Heart left ventricle (tissue), 16 donors: ENCODE measurements around the gene GAB4. TPM values are rescaled to one million over a fixed set of nuclear protein-coding genes. Genes with fewer than 3 reads are reported as not detected.

Experiments used
- ATAC-seq, 4 donors: fragments of 200-7000 bp; cut with Tn5 transposase; one replicate each; pipeline ENCODE4 v1.9.1; 2020 to 2022; ENCODE audit warnings: moderate library complexity in 4 of 4, mild to moderate bottlenecking in 3 of 4, moderate number of reproducible peaks in 1 of 4
- DNase-seq, 5 donors: peaks; one replicate each; pipeline ENCODE4 v3.0.0-alpha.2; 2020
- H3K27ac ChIP-seq, 12 donors: fragments of 200-600 bp; sonication (generic) in 4 of 12; one replicate each; pipeline versions ENCODE4 v1.5.0 to v1.8.0; 2016 to 2022; ENCODE audit warnings: mild to moderate bottlenecking in 2 of 12
- H3K27me3 ChIP-seq, 9 donors: fragments of 200-600 bp; sonication (generic) in 2 of 9; one replicate each; pipeline versions ENCODE4 v1.5.1 to v1.8.0; 2016 to 2022; ENCODE audit warnings: mild to moderate bottlenecking in 3 of 9
- H3K36me3 ChIP-seq, 9 donors: fragments of 200-600 bp; sonication (generic) in 2 of 9; one replicate each; pipeline versions ENCODE4 v1.5.0 to v1.8.0; 2018 to 2022; ENCODE audit warnings: mild to moderate bottlenecking in 2 of 9
- H3K4me1 ChIP-seq, 12 donors: fragments of 200-600 bp; sonication (generic) in 4 of 12; one replicate each; pipeline versions ENCODE4 v1.5.0 to v1.8.0; 2016 to 2022; ENCODE audit warnings: mild to moderate bottlenecking in 3 of 12
- H3K4me3 ChIP-seq, 12 donors: fragments of 200-600 bp; sonication (generic) in 4 of 12; one replicate each; pipeline versions ENCODE4 v1.5.0 to v1.8.0; 2017 to 2022; ENCODE audit warnings: mild to moderate bottlenecking in 9 of 12, moderate library complexity in 4 of 12
- H3K9me3 ChIP-seq, 12 donors: fragments of 200-600 bp; sonication (generic) in 4 of 12; one replicate each; pipeline versions ENCODE4 v1.5.0 to v1.8.0; 2016 to 2022; ENCODE audit warnings: mild to moderate bottlenecking in 1 of 12
- CTCF ChIP-seq, 12 donors: fragments of 200-600 bp; sonication (generic) in 4 of 12; IDR thresholded peaks; one replicate each; pipeline versions ENCODE4 v1.5.0 to v1.8.0; 2018 to 2022; ENCODE audit warnings: antibody characterized with exemption in 12 of 12, mild to moderate bottlenecking in 5 of 12
- POLR2A ChIP-seq, 2 donors: fragments of 450-650 bp; IDR thresholded peaks; one replicate each; pipeline ENCODE4 v1.6.1; 2017; ENCODE audit warnings: antibody characterized with exemption in 2 of 2, mild to moderate bottlenecking in 2 of 2, moderate library complexity in 2 of 2
- WGBS, 4 donors: extraction: QIAGEN DNeasy Blood & Tissue Kit in 2 of 4; methylation state at CpG; one replicate each; pipeline versions ENCODE4 v1.1.5 to v1.1.7; 2013 to 2018; 5-methylcytosine and 5-hydroxymethylcytosine counted together
- intact Hi-C, 10 donors: fragments of 100-400 bp; cut with DNase I; formaldehyde crosslinking; loops; one replicate each; pipeline versions ENCODE4 v1.11.1 to v1.14.2; 2022
- polyA plus RNA-seq, 2 donors: library from polyadenylated mRNA; stranded (reverse); fragments of 200-250 nt; gene quantifications; one replicate each; pipeline ENCODE4 v1.2.3, GENCODE V29; 2013
- total RNA-seq, 9 donors: library from RNA; depleted of rRNA in 2 of 9; stranded (reverse); fragments of >200 nt in 2 of 9; fragmentation: NEBNext Ultra II Directional in 3 of 9; extraction: Animal tissue kit (Norgen Biotek cat#: 25700) in 3 of 9; gene quantifications; one replicate each; pipeline versions ENCODE4 v1.1.0 to v1.2.4, GENCODE V29; 2016 to 2023
- donor health status: ischemic (EF 13 %, LVEDD 7.1; RV severe dilation, severe dysfunction).
- donor health status: healthy with polysubstance abuse.
- donor health status: DM: no; HTN: yes; CAD: no.
- donor health status: DM: no; HTN: no; CAD: no.
- donor health status: ischemic (EF 25% LVEDD 6.9; RV normal size, moderate dysfunction).
- donor health status: ischemic (EF 25% LVEDD 5.7; RV mildly dilated, moderate dysfunction).
- donor health status: healthy.
- donor health status: DM: yes; HTN: yes; CAD: no.
- donor health status: ischemic (EF 35%, LVEDD 5.7; RV mildly dilated, moderate dysfunction).
- donor health status: nonischemic (EF 11% LVEDD 7.7; RV severe dilation, severe dysfunction).
- donor health status: DM: yes; HTN: yes; CAD: no.
- donor health status: PGD.
- donor health status: ischemic (EF 29% LVEDD 5.4; RV normal size, mild dysfunction).
- donor health status: nonischemic (EF 23%, LVEDD 6.1; RV moderate dilation, normal function).

GAB4 gene
- total and polyA plus RNA-seq, 11 donors = not detected

DNA sequence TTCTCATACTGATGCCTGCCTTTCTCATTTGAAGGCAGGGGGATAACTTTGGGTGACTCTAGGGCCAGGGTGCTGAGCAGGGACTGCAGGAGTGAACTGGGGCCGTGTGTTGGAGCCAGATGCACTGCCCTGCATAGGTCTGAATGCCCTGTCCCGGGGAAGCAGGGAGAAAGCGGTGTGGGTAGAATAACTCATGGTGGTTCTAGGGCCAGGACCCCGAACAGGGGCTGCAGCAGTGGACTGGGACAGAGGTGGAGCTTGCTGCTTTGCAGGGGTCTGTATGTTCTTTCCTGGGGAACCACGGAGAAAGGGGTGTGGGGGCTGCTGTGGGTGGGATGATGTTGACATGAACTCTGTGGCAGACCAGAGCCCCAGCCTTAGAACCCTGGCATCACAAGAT lies 52.9 kb downstream of the GAB4 start:
- 70 to 80% (median 73%) methylated on average over 5 of the region's 5 CpGs for WGBS, 4 donors
- no peaks in the 10 kb centered on the region for H3K4me1 ChIP-seq
- no peak for ATAC-seq
- H3K36me3 ChIP-seq = no peaks in the 10 kb centered on the region
- intact Hi-C loops = no loop called here
- no peak overlapping the region for H3K4me3 ChIP-seq
- no peak overlapping the region for H3K27ac ChIP-seq
- H3K27me3 ChIP-seq = no peaks in the 10 kb centered on the region
- TF ChIP-seq CTCF (IDR thresholded peaks at IDR 0.05) (no peak), POLR2A (IDR thresholded peaks at IDR 0.05) (no peak)
- H3K9me3 ChIP-seq = no peaks in the 10 kb centered on the region
- DNase-seq = no peak

DNA sequence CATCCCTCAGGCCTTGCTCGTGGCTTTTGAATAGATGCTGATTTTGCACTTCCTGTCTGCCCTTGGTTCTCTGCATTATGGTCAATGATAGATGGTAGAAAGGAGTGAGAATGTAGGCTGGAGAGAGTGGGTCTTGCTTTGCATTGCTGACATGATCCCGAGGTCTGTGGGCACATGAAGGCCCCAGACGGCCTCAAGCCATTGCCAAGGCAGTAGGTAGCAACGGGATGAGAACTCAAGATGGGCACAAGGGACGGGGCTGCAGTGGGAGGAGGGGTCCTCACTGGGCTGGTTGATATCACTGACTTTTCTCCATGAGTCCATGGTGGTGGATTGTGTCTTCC lies 54.0 kb downstream of the GAB4 start:
- no peaks in the 10 kb centered on the region for H3K27me3 ChIP-seq
- TF ChIP-seq POLR2A (IDR thresholded peaks at IDR 0.05) (no peak), CTCF (IDR thresholded peaks at IDR 0.05) (no peak)
- WGBS, 4 donors = 70 to 72% (median 71%) methylated on average over 5 of the region's 5 CpGs
- intact Hi-C loops = no loop called here
- H3K9me3 ChIP-seq = no peaks in the 10 kb centered on the region
- H3K4me3 ChIP-seq = no peak overlapping the region
- DNase-seq (no peak), ATAC-seq (no peak)
- H3K27ac ChIP-seq = no peak overlapping the region
- no peaks in the 10 kb centered on the region for H3K36me3 ChIP-seq
- H3K4me1 ChIP-seq = no peaks in the 10 kb centered on the region

DNA sequence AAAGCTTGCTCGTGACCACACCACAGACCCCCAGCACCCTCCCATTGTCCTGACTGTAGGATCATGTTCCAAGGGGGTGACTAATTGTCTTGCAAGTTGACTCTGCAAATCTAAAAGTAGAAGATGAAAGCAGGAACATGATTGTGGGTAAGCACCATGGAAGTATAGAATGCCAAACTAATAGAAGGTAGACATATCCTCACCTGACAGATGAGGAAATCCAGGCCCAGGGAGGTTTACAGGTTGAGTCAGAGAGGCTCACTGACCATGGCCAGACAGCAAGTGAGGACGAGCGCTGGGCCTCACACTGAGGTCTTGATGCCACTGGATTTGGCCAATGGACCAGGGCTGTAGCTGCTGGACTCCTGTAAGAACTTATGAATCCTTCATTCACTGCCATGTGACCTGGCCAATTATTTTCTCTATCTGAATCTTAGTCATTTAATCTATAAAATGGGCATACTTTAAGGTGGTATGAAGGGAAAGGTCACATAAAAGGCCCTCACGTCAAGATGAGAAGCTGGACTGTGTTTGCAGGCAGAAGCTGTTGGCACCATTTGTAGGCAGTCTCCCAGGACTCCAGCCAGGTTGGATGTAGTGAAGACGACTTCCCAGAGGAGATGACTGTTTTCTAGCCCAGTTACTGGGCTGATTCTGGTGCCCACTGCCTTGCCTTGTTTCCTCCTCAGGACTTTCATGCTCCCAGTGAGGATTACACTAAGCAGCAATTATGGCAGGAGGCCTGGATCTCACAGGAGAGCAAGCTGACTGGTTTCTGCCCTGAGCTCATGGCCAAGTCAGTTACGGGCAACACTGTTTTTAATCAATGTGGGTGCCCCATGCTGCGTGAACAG lies 54.6 kb downstream of the GAB4 start:
- Histone ChIP-seq H3K36me3 (no peaks in the 10 kb centered on the region), H3K9me3 (no peaks in the 10 kb centered on the region), H3K27me3 (no peaks in the 10 kb centered on the region), H3K4me3 (no peak overlapping the region), H3K4me1 (no peaks in the 10 kb centered on the region), H3K27ac (no peak overlapping the region)
- intact Hi-C loops = no loop called here
- no peak for DNase-seq
- WGBS, 4 donors = 73 to 79% (median 75%) methylated on average over 7 of the region's 7 CpGs
- TF ChIP-seq CTCF (IDR thresholded peaks at IDR 0.05) (no peak), POLR2A (IDR thresholded peaks at IDR 0.05) (no peak)
- no peak for ATAC-seq

DNA sequence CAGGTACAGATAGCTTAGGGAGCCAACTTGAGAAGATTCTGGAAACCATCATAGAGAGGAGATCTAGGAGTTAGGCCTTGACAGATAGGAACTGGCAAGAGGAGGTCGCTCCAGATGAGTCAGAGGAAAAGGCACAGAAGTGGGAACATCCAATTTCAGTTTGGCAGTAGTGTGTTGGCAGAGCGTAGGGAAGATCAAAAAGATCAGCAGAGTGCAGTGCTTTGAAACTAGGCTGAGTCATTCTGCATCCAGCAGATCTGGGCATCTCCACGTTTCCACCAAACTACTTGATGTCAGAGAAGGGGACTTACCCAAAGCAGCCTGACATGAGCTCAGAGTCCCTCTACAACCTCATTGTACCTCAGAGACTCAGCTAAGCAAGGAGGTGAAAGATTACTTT lies 58.5 kb downstream of the GAB4 start:
- Histone ChIP-seq H3K27ac (no peak overlapping the region), H3K36me3 (no peaks in the 10 kb centered on the region), H3K9me3 (no peaks in the 10 kb centered on the region), H3K4me3 (no peak overlapping the region), H3K27me3 (peaks cover 0 to 4% (median 0%) of the 10 kb centered on the region in 9 donors), H3K4me1 (no peaks in the 10 kb centered on the region)
- TF ChIP-seq POLR2A (IDR thresholded peaks at IDR 0.05) (no peak), CTCF (IDR thresholded peaks at IDR 0.05) (no peak)
- WGBS, 4 donors = 47 to 60% (median 54%) methylated on average over 3 of the region's 3 CpGs
- DNase-seq (no peak), ATAC-seq (no peak)
- intact Hi-C loops = no loop called here
